Nephron (organoid): Measurements from ENCODE around the gene DNAJC1.

Experiments
- H3K27ac Mint-ChIP-seq, 3 experiments: 2 replicates each; pipeline ENCODE4 v1.8.0; 2020; ENCODE audit warnings: mixed read lengths in 3 of 3, mild to moderate bottlenecking in 2 of 3, moderate library complexity in 1 of 3
- H3K27me3 Mint-ChIP-seq: 2 replicates; pipeline ENCODE4 v1.8.0; 2021; ENCODE audit warnings: low read depth, mild to moderate bottlenecking, moderate library complexity, mixed read lengths
- H3K36me3 Mint-ChIP-seq: 2 replicates; pipeline ENCODE4 v1.8.0; 2020; ENCODE audit warnings: low read depth, mixed read lengths
- H3K4me1 Mint-ChIP-seq: 2 replicates; pipeline ENCODE4 v1.8.0; 2020; ENCODE audit warnings: mixed read lengths
- H3K4me3 Mint-ChIP-seq, 3 experiments: 2 replicates each; pipeline ENCODE4 v1.8.0; 2020; ENCODE audit warnings: mild to moderate bottlenecking in 3 of 3, mixed read lengths in 3 of 3, moderate library complexity in 2 of 3
- H3K9me3 Mint-ChIP-seq: 2 replicates; pipeline ENCODE4 v1.8.0; 2020; ENCODE audit warnings: mixed read lengths
- CTCF ChIP-seq, 3 experiments: fragments of 200-600 bp; sonication (generic); IDR thresholded peaks; one replicate each; pipeline ENCODE4 v1.5.0; 2021; ENCODE audit warnings: antibody characterized with exemption in 3 of 3; ENCODE audit not compliant: unreplicated experiment in 3 of 3

DNAJC1 gene

GRCh38 chr10:21757185-21757901 lies 246.2 kb downstream of the DNAJC1 start:
- H3K4me1 Mint-ChIP-seq = peaks cover 25% of the 10 kb centered on the region
- no peak for TF ChIP-seq CTCF (IDR thresholded peaks at IDR 0.05; ENCODE audit: unreplicated experiment in 3 of 3)
- H3K27ac Mint-ChIP-seq = peak overlapping the region; percentile 56 to 74 (median 58)
- H3K27me3 Mint-ChIP-seq = no peaks in the 10 kb centered on the region
- H3K4me3 Mint-ChIP-seq = no peak overlapping the region
- peaks cover 13% of the 10 kb centered on the region for H3K36me3 Mint-ChIP-seq
- H3K9me3 Mint-ChIP-seq = no peaks in the 10 kb centered on the region

GRCh38 chr10:21756707-21757106 lies 246.8 kb downstream of the DNAJC1 start:
- Mint-ChIP-seq H3K4me3 (no peak overlapping the region), H3K9me3 (no peaks in the 10 kb centered on the region), H3K36me3 (peaks cover 13% of the 10 kb centered on the region), H3K27me3 (no peaks in the 10 kb centered on the region), H3K27ac (no peak overlapping the region), H3K4me1 (peaks cover 25% of the 10 kb centered on the region)
- no peak for TF ChIP-seq CTCF (IDR thresholded peaks at IDR 0.05; ENCODE audit: unreplicated experiment in 3 of 3)

- Mint-ChIP-seq H3K27me3 (no peaks in the 10 kb centered on the region), H3K36me3 (peaks cover 8% of the 10 kb centered on the region), H3K4me1 (peaks cover 40% of the 10 kb centered on the region), H3K4me3 (no peak overlapping the region), H3K27ac (no peak overlapping the region), H3K9me3 (no peaks in the 10 kb centered on the region)
- no peak for TF ChIP-seq CTCF (IDR thresholded peaks at IDR 0.05; ENCODE audit: unreplicated experiment in 3 of 3)
These were observed 249.0 kb downstream of the DNAJC1 start for GRCh38 chr10:21754410-21755011.

- H3K36me3 Mint-ChIP-seq = peaks cover 1% of the 10 kb centered on the region
- H3K27ac Mint-ChIP-seq = peak overlapping the region in 2 of 3 experiments; percentile 42 to 46
- peaks cover 36% of the 10 kb centered on the region for H3K4me1 Mint-ChIP-seq
- H3K9me3 Mint-ChIP-seq = no peaks in the 10 kb centered on the region
- H3K27me3 Mint-ChIP-seq = no peaks in the 10 kb centered on the region
- no peak overlapping the region for H3K4me3 Mint-ChIP-seq
- no peak for TF ChIP-seq CTCF (IDR thresholded peaks at IDR 0.05; ENCODE audit: unreplicated experiment in 3 of 3)
These were observed 249.8 kb downstream of the DNAJC1 start for GRCh38 chr10:21753497-21754270.

- H3K4me3 Mint-ChIP-seq = no peak overlapping the region
- no peaks in the 10 kb centered on the region for H3K9me3 Mint-ChIP-seq
- no peaks in the 10 kb centered on the region for H3K27me3 Mint-ChIP-seq
- H3K27ac Mint-ChIP-seq = no peak overlapping the region
- TF ChIP-seq CTCF (IDR thresholded peaks at IDR 0.05; ENCODE audit: unreplicated experiment in 3 of 3) = no peak
- H3K4me1 Mint-ChIP-seq = peaks cover 21% of the 10 kb centered on the region
- peaks cover 13% of the 10 kb centered on the region for H3K36me3 Mint-ChIP-seq
These were observed 251.9 kb downstream of the DNAJC1 start for GRCh38 chr10:21751341-21752310.
